Measurements from ENCODE around the gene KRTAP10-3. TPM values are rescaled to one million over a fixed set of nuclear protein-coding genes. Genes with fewer than 3 reads are reported as not detected.
"Not testable (repeated sequence)": the region's sequence is repeated elsewhere in the genome, so short reads cannot be mapped to it uniquely, and the experiment has no call there.

KRTAP10-3 gene
- total RNA-seq, 1 donor from 2014 or later = not detected

DNA sequence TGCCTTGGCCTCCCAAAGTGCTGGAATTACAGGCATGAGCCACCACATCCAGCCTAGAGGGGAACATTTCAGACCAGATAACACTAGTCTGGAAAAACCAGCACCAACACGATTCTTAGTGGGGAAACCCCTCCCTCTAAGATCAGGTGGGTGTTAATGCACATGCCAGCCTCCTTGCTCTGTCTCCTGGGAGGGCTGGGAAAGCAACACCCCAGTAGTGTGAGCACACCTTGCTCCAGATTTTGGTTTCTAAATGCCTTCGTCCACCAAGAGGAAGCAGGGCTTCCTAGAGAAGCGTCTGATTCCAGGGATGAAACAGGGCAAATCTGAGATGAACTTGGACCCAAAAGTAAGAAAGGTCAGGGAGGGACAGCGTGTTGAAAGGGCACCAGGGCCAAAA is 12.7 kb upstream of the KRTAP10-3 start:
- no peak for DNase-seq

DNA sequence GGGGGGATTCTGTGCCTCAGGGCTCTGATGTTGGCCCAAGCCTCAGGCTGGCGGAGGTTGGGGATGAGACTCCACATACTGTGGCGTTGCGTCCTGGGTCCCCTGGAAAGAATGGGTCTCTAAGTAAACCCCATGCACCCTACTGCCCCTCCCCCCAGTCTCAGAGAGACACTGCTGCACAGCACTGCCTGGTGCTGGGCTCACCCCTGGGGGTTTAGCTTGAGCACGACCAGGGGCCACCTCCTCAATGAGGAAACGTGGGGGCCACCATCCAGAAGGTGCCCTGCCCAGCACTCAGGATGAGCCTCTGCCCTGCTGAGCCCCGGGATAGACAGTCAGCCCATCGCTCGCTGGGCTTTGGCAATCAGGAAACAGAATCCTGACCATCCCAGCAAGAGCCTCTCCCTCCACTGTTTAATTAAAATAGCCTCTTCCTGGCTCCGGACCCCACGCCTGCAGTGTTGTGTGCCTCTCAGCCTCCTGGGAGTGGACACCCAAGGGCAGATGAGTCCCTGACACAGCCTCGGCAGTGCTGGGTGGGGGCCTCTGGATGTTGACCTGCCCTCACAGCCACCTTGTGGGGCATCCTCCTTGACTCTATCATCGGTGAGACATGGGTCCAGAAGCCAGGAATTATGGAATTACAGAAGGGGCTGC is 11.4 kb upstream of the KRTAP10-3 start:
- DNase-seq = no peak

DNA sequence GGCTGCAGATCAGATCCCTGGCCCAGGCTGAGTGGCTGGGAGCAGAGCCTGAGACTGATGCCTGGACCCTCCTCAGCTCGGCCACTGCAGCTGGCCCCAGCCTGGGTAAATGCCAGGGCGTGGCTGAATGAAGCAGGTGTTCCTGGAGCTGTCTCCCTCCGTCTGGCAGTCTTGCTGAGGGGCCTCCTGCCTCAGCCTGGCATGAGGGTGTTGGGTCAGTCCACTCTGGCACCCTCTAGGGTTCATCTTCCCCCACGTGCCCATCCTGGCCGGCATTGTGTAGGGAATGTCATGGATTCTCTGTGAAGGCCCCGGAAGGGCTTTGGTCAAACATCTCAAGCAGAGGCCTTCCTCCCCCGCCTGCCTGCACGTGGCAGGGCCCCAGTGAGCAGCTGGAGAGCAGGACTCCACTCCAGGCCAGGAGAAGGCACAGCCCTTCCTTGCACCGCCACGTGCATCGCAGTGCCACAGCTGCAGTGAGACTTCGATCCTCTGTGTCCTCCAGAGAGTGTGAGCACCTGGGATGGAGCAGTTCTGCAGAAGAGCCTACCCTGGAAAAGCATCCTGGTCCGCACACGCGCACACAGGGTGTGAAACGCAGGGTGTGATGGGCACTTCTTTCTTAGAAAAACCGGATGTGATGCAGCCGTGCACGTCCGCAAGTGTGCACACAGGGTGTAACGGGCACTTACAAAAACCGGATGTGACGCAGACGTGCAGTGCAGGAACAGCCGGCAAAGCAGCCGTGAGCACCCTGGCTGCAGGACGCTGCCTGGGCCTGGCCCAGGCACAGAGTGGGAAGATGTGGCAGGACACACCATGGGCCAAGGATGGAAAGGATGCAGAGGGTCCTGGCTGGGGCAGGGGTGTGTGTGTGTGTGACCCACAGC is 10.3 kb upstream of the KRTAP10-3 start:
- DNase-seq = peak; percentile 48

DNA sequence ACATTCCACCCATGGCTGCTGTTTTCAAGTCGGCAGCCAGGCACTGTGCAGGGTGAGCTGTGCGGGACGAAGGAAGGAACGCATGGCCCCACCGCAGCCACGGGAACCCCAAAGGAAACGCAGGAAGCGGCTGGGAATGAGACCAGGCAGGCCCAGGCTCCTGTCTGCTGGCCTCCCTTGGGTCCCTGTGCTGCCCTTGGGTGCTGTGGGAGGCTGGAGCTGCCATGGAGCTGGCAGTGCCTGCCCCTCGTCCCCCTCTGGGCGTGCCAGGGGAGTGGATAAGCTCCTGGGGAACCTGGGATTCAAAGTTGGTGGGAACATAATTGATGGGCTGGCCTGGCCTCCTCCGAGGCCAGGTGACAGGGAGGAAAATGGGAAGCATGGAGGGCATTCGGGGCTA is 9.7 kb upstream of the KRTAP10-3 start:
- no peak for DNase-seq

DNA sequence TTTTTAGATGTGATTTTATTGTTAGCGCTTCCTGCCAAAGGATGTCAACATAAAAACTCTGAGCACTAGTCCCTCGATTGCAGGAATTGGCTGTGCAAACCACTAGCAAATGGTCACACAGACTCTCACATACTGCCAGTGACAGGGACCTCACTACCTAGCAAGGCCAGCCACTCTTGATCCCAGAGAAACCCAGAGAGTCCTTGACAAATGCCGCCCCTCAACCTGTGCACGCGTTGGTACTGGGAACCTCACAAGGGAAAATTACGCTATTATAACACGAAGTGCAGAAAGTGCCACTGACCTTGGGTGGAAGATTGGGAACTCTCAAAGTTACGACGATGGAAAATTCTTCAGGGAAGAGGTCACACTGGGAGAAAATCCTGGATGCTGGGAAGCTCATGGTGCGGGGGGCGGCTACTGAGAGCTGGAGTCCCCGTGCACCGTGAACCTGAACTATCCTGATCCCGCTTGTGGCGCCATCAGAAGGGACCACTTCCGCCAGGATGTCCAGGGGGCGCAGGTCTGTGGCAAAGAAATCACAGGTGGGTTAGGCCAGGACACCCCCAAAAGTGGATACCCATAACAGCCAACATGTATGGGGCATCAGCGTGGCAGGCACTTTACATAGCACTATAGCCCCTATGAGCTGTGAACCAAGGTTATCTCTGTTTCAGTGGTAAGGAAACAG is 9.0 kb upstream of the KRTAP10-3 start:
- DNase-seq = no peak

DNA sequence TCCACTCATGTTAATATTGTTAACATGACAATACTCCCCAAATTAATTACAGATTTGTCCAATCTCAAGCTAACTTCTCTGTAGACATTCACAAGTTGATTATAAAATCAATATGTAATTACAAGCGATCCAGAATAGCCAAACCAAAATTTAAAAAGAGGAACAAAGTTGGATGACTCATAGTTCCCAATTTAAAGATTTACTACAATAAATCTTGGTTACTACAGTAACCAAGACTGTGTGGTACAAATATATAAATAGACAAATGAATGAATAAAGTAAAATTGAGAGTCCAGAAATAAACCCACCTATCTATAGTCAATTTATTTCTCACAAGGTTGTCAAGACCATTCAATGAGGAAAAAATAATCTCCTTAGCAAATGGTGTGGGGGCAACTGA is 7.8 kb upstream of the KRTAP10-3 start:
- no peak for DNase-seq

DNA sequence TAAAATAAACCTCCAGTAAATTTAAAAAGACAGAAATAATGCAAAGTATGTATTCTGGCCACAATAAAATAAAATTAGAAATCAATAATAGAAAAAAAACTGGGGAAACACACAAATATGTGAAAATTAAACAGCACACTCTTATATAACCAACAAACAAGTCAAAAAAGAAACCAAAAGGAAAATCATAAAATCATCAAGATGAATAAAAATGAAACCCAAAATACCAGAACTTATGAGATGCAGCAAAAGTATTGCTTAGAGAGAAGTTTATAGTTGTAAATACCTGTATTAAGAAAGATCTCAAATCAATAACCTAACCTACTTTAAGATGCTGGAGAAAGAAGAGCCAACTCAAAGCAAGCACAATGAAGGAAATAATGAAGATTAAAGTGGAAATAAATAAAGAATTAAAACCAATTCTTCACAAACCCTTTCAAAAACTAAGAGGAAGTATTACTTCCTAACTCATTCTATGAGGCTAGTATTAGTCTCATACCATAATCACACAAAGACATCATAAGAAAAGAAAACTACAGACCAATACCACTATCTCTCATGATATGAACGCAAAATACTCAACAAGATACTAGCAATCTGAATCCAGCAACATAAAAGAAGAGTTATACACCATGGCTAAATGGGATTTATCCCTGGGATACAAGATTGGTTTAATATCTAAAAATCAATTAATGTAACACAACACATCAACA is 6.4 kb upstream of the KRTAP10-3 start:
- no peak for DNase-seq

DNA sequence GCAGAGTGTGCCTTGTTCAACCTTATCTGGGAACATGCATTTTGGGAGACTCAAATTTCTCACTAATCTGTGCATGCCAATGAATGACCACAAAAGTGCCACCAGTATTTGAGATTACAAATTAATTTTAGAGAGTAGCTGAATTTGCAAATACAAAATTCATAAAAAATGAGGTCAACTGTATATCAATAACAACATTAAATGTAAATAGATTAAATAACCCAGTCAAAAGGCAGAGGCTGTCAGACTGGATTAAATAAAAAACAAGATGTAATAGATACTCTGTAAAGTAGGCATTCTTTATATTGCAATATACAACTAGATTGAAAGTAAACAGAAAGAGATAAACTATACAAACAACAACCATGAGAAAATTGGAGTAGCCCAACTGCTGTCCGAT is 5.5 kb upstream of the KRTAP10-3 start:
- no peak for DNase-seq

DNA sequence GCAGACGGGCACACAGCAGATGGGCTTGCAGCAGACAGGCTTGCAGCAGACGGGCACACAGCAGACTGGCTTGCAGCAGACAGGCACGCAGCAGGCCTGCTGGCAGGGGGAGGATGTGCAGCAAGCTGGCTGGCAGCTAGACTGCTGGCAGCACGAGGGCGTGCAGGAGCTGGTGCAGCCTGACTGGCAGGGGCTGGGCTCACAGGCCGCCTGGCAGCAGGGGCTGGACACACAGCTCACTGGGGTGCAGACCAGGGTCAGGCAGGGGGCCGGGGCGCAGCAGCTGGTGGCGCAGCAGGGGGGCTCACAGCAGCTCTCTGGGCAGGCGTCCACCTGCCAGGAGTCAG is 293 bp downstream of the KRTAP10-3 start:
- not testable (repeated sequence) for DNase-seq

DNA sequence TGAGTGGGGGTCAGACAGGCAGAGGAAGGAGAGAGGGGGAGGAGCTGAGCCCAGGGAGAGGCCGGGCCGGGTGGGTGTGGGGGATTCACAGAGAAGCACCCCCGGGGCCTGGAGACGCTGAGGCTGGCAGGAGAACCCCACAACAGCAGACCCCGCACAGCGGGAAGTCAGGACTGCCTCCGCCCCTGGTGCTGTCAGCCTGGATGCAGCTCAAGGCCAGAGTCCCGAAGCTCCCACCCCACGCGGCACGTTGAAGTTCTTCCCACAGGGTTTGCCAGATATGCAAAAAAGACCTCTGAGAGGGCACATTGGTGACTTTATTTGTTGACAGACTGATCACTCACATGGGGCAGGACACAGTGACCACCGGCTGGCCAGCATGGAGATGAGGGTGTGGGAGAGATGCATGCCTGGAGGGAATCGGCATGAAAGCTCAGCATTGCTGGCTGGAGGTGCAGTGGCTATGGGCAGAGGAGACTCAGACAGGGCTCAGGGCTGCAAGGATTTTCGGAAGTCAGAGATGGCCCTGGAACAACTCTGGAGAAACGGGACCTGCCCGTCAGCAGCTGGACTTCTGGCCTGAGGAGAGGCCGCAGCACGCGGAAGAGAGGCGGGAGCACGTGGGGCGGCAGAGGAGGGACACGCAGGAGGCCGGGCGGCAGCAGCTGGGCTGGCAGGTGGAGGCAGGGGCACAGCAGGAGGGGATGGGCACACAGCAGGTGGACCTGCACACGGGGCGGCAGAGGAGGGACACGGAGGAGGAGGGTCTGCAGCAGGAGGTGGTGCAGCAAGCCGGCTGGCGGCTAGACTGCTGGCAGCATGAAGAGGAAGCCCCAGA is 885 bp downstream of the KRTAP10-3 start:
- DNase-seq = no peak

DNA sequence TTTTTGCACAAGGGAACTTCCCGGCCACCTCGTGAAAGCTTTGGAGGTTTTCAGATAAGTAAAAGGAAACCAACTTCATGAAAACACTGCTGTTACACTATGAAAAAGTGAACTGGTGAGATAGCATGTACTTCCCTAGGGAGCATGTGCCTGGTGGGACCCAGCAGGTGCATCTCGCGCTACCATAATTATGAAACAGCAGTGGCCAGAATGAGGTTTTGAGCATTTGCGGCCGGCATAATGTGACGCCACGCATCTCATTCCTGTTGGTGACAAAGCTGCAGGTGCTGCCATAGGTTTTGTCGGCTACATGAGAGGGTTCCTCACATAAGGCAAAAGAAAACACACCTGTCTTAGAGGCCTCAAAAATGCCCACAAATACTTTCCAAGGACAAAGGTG is 1.7 kb downstream of the KRTAP10-3 start:
- no peak for DNase-seq

DNA sequence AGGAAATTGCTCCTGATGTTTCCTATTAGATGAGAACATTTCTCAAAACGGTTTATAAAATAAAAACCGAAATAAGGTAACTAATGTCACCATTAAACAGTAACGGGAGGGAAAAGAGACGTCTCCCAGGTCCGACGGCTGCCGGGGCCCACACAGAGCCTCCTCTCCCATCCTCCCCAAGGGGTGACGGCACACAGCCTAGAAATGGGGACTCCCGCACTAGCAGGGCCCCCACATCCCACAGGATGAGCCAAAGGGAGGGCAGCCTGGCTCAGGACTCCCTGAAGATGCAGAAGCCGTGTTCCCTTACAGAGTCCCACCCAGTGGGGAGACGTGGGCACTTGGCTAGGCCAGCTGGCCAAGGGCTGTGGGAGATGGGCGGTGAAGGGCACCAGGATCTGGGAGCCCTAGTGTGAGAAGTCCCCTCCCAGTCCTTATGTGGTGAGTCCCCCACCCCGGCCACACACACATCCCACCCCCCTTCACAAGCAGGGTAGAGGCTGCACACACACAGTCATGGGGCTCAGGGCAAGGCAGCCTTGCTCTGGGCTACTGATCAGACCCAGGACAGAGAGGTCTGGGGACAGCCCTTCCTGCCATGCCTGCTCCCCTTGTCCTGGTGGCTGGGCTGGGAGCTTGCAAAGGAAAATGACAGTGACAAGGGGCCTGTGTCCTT is 3.3 kb downstream of the KRTAP10-3 start:
- no peak for DNase-seq

DNA sequence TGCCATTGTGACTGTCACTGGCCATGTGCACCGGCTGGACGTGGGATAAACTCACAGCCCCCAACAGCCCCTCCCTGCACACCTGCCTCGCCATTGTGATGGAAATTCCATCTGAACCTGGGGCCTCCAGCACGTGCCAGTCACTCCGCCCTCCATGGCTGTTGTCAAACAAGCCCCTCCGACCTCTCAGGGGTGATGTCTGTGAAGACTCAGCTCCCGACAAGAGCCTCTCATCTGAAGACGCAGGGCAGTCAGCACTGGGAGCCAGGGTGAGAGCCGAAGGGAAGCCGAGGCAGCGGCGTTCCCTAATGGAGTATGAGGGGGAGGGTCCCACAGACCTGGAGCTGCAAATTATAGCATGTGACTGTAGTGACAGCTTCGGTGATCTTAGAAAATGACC is 5.9 kb downstream of the KRTAP10-3 start:
- no peak for DNase-seq

DNA sequence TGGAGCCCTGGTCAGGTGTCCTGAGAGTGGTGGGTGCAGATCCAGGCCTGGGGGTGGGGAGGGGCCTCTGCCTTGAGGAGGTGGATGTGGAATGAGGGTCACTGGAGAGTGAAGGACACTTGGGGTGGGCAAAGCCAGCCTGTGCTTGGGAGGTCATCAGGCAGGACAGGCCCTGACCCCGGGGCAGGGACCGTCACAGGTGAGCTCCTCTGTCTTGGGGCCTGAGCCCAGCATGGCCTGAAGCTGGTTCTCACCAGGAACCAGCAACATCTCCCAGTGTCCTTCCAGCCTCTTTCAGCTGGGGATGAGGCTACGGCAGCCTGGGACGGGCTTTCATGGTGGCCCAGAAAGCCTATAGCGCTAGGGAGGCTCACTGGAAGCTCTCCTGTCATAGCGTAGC is 6.5 kb downstream of the KRTAP10-3 start:
- DNase-seq = no peak

DNA sequence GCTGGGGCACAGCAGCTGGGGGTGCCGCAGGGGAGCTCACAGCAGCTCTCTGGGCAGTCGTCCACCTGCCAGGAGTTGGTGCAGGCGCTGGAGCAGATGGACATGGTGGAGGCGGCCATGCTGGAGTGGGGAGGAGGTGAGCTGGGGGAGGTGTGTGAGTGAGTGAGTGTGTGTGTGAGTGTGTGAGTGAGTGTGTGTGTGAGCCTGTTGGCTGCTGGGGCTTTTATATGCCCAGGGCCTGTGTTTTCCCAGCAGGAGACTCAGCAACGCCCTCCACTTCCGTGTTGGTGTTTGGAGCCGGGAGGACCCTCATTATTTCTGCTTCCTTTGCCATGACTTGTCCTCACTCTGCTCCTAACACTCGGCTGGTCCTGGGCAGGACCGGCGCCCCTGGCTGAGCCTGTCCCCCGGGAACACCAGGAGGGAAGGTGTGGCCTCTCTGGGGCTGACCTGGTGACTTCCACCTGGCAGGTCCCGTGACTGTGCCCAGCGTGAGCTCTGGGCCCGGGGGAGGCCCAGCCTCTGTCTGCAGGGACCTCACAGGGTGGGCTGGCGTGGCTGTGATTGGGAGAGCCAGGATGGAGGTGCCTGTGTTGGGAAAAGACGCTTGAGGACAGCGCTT is 7.1 kb downstream of the KRTAP10-3 start, which contains the start of gene KRTAP10-2:
KRTAP10-2 (minus strand) TSS at position 166 of the 622 bp plus-strand sequence; CDS start at position 119, 47 bp downstream.
- no peak for DNase-seq

DNA sequence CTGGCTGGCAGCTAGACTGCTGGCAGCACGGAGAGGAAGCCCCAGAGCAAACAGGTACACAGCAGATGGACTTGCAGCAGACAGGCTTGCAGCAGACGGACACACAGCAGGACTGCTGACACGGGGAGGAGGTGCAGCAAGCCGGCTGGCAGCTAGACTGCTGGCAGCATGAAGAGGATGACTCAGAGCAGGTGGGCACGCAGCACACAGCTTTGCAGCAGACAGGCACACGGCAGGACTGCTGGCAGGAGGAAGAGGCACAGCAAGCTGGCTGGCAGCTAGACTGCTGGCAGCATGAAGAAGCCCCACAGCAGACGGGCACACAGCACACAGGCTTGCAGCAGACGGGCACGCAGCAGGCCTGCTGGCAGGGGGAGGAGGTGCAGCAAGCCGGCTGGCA is 7.8 kb downstream of the KRTAP10-3 start:
- no peak for DNase-seq

DNA sequence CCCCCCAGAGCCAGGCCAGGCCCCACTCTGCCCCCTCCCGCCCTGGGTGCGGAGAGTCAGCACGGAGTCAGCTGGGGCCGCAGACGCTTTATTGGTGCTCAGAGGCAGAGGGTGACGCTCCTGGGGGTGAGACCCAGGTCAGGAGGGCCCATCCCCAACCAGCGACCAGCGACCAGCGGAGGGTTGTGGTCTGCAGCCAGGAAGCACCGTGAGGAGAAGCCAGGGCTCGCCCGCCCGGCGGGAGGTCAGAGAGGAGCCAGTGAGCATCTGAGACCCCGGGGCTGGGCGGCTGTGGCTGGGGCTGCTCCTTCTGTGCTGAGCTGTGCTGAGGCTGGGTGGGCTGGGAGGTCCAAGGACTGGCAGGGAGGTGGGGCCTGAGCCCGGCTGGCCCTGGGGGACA is 8.3 kb downstream of the KRTAP10-3 start:
- not testable (repeated sequence) for DNase-seq

DNA sequence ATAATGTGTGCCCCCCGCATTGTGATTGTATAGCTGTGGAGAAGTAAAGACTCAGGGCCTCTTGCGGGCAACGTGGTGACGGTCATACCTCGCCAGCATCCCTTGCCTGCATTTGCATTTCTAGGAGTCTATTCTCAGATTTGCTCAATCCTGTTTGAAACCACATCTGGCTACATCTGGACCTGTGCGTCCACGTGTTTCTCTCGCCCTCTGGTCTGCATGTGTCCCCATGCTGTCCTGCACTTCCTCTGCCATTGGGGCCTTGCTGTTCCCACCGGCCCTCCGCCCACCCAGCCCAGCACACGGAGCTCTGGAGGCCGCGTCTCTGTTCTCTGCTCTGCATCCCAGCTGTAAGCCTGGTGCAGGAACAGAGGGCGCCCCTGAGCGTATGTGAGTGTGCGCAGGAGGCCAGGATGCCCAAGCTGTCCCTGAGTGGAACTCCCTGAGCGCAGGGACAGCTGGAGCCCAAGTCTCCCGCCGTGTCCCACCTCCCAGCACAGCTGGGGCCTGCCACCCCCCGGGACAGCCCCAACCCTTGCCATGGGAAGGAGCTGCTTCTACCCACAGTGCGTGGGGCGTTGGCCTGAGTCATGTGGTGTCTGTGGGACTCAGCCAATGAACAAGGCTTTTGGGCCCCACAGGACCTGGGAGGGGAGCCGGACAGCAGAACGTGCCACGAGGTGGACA is 8.9 kb downstream of the KRTAP10-3 start:
- DNase-seq = no peak

DNA sequence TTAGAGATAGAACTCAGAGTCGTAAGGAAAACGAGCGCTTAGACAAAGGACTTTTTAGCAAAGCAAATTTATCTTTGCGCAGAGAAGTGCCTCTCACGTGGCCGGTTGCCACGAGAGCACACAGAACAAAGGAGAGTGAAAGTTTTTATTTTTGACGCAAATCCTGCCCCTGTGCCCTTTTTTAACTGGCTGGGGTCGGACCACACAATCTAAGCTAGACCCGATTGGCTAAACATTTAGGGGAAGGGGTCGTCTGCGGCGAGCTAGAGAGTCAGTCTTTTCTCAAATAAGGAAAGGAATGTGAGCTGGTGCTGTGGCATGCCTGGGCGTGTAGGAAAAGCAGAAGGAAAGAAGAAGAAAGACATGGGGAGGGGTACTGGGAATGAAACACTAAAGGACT is 9.7 kb downstream of the KRTAP10-3 start:
- no peak for DNase-seq

DNA sequence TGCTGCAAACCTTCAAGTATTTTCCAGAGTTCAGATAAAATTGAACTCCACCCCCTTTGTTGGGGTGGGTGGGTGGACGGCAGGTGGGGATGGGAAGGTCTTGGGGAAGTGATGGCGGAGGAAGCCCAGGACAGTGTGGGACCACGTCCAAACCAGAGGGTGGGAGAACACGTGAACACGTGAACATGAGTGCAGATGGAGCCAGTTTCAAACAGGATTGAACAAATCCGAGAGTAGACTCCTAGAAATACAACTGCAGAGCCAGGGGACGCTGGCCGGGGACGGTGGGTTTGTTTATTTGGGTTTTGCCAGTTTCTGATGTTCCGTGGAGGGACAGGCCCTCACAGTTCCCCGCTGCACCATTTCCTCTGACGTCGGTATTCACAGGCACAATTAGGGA is 10.2 kb downstream of the KRTAP10-3 start:
- DNase-seq = no peak

Data from tongue (tissue), 2 donors.